Gastrocnemius medialis (tissue), 4 donors: ENCODE results near the gene NR6A1.

Experiments
- CTCF ChIP-seq, 5 experiments: fragments of 450-650 bp in 3 of 5; fragments of 200-600 bp in 2 of 5; sonication (generic) in 2 of 5; IDR thresholded peaks in 4 of 5; conservative IDR thresholded peaks in 1 of 5; 1 replicate in 4 of 5; 2 replicates in 1 of 5; pipeline ENCODE4 v1.5.1; 2016 to 2019; ENCODE audit warnings: antibody characterized with exemption in 5 of 5, mild to moderate bottlenecking in 3 of 5, moderate library complexity in 3 of 5
- POLR2A ChIP-seq, 2 donors: fragments of 450-650 bp; IDR thresholded peaks; one replicate each; pipeline ENCODE4 v1.6.1; 2017; ENCODE audit warnings: antibody characterized with exemption in 2 of 2, mild to moderate bottlenecking in 2 of 2, moderate library complexity in 2 of 2

- TF ChIP-seq CTCF (IDR thresholded peaks at IDR 0.05 in 4 of 5, conservative IDR thresholded peaks at IDR 0.05 in 1 of 5): no peak
- no peak for TF ChIP-seq POLR2A (IDR thresholded peaks at IDR 0.05)
Observed at GRCh38 chr9:124710766-124711165, 60.3 kb downstream of the NR6A1 start.
